Kidney tubule cell (primary cell): ENCODE measurements around the gene RTN1.
A peak's percentile ranks its signal among the peaks of the same experiment; 100 is the strongest.
"Not testable (repeated sequence)": the region's sequence is repeated elsewhere in the genome, so short reads cannot be mapped to it uniquely, and the experiment has no call there.

Experiments used
- DNase-seq: peaks from one replicate; pipeline ENCODE4 v3.0.0-alpha.2; 2018; ENCODE audit warnings: low spot score

The RTN1 gene

DNA sequence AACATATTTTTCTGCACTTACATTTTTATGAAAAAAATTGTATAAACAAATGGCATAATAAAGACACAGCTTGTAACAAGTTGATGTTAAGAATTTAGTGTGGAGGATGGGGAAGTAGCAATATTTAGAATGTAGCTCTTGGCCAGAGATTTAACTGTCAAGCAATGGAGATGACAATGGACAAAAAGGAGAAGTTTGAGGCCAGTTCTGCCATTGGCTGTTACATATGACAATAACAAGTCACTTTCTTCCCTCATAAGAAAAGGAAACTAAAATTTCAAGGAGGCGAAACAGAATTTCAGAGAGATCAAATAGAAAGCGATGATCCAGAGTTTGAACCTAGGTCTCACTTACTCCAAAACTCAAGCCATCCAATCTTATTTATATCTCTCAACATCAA is 171.1 kb downstream of the RTN1 start:
- DNase-seq, result no peak

DNA sequence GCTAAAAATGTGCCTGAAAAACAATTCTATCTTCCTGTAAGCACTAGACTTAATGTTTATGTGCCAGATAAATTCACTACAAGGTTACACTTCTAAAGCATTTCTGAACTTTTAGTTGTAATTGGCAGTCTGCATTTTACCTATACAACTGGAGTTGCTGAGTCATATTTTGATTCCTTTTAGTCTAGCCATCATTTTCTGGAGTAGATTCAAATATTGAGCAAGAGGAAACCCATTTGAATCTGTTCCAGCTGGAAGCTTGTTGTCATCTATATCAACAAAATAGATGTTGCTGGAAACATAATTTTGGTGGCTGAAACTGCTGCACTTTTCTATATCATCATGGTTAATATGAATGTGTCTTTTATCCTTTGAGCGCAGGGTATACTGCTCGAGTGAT is 171.8 kb downstream of the RTN1 start:
- DNase-seq, result peak; percentile 8

DNA sequence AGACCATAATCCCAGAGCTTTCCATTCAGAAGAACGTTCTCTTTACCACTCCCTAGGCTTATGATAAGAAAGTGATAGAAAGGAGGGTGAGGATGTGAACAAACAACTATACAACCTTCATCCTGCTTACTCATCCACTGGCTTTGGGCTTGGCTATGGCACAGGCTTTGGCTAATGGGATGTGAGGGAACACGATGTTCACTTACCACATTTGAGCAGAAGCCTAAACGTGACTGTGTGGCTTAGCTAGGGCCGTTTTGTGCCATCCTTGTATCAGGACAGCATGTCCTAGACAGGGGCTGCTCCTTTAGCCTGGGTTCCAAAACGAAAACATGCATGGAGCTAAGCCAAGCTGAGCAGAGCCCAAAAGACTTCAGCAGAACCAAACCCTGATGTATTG is 175.4 kb downstream of the RTN1 start:
- no peak for DNase-seq

DNA sequence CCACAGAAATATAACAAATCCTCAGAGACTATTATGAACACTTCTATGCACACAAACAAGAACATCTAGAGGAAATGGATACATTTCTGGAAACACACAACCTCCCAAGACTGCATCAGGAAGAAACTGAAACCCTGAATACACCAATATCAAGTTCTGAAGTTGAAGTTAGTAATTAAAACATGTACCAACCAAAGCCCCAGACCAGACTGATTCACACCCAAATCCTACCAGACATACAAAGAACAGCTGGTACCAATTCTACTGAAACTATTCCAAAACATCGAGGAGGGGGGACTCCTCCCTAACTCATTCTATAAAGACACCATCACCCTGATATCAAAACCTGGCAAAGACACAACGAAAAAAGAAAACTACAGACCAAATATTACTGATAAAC is 179.3 kb downstream of the RTN1 start:
- no peak for DNase-seq

DNA sequence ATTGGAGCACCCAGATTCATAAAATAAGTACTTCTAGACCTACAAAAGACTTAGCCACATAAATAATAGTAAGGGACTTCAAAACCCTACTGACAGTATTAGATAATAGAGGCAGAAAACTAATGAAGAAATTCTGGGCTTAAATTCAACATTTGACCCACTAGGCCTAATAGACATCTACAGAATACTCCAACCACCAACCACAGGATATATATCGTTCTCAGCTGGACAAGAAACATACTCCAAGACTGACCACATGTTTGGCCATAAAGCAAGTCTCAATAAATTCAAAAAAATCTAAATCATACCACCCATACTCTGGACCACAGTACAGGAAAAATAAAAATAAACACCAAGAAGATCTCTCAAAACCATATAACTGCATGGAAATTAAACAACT is 180.2 kb downstream of the RTN1 start:
- no peak for DNase-seq

DNA sequence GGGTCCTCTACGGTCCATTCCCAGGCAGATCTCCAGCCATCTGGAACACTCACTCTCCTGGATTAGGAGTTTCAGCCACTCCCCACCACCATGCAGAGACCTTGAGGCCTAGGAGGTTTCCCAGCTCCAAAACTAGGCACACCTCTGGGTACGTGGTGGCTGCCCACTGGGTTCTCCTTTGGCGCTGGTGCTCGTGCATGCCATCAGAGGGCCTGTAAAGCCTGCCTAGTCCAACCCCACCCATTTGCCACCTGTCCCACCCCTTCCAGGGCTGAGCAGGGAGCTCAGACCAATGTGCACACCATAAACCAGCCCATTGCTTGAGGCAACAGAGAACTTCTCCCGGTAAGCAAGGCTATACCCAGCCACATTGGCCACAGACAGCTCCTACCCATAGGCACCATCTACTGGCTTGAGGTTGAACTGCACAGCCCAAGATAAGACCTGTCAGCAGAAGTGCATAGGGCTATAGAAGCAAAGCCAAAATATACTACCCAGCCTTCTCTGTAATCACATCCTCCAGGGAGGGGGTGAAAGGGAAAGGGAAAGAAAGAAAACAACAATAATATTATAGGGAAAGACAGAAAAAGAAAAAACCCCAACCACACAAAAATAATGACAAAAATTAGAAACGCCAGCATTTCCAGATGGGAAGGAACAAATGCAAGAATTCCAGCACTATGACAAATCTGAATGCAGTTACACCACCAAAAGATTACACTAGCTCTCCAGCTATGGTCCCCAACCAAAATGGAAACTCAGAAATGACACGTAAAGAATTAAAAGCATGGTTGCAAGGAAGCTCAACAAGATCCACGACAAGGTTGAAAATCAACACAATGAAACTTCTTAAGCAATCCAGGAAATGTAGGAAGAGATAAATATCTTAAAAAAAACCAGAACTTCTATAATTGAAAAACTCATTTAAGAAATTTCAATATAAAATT is 182.1 kb downstream of the RTN1 start:
- peak; percentile 51 for DNase-seq

DNA sequence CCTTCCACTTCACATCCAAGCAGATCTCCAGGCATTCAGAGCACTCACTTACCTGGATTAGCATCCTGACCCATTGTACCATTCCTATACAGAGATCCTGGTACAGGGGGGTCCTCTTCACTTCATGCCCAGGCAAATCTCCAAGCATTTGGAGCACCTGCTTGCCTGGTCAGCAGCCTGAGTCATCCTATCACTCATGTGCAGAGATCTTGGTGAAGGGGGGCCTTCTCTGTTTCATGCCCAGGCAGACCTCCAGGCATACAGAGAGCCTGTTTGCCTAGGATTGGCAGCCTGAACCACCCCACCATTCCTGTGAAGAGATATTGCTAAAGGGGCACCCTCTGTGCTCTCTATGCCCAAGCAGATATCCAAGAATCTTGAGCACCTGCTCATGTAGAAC is 182.9 kb downstream of the RTN1 start:
- no peak for DNase-seq

DNA sequence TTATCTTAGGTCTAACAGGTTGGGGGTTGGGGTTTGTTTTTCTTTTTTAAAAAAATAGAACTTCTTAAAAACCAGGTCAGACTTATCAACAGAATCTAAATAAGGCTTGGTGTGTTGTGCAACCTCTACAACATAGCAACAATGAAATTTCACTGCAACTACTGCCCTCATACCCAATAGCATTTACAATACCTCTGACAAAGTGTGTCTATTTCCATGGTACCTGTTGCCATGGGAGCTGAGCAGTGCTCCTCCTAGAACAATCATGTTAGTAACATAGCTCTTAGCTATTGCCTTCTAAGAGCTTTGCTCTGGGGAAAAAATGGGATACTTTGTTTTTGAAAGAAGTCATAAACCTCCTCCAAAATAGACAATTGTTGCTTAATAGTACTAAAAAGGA is 190.7 kb downstream of the RTN1 start:
- no peak for DNase-seq

DNA sequence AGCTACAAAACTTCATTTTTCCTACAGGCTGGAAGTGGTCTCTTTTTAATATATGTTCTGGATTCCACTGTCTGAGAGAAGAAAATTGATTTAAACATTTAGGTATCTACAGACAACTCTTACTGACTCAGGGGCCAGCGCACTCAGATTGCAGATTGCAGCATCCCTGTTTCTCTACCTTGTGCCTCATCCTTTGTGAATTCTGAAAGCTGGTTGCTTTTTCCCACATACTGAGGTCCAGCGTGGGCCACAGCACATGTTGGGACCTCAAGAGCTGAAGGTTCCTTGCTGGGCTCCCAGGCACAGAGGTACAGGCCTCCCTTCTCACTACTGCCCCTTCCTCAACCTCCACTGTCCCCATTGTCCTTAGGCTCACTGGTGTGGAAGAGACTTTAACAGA is 192.2 kb downstream of the RTN1 start:
- DNase-seq, result no peak

DNA sequence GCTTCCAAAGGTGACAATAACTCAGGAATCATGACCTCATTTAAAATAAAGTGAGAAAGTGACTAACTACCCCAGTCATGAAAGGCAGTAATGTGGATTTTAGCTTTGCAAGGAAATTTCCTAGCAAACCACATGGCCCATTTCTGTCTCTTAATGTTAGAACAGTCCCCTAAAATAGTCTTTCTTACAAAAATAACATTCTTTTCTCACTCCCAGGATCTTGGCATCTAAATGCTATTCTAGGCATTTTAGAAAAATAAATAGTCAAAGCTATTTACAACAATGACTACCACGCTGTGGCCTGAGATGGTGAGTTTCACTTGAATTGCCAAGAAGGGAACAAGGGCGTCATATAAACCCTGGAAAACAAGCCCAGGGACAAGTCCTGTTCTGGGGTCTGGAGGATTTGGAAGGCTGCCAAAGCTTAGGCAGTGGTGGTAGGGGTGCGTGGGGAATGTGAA is 192.8 kb downstream of the RTN1 start:
- no peak for DNase-seq

DNA sequence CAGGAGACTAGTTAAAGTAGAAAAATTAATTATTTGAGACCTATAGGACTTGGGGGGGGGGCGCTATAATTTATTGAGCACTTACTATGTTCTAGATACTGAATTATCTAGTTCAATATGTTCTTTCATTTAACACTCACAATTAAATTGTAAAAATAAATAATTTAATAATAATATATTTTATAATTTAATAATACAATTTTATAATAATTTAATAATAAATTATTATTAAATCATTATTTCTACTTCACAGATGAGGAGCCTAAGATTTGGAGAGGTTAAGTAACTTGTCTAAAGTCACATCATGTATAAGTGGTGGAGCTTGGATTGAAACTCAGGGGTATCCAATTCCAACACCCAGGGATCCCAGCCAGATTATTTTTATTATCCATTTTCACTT is 195.2 kb downstream of the RTN1 start:
- no peak for DNase-seq

DNA sequence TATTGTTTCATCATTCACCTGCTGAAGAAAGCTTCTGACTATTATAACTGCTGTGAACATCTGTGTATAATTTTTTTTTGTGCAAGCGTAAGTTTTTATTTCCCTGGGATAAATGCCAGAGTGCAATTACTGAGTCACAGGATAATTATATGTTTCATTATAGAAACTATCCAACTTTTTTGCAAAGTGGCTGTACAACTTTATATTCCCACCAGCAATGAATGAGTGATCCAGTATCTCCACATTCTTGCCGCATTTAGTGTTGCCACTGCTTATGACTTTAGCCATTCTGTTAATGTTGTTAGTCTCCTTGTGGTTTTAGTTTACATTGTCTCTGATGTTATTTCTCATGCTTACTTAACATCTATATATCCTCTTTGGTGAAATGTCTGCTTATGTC is 205.8 kb downstream of the RTN1 start:
- DNase-seq, result no peak

DNA sequence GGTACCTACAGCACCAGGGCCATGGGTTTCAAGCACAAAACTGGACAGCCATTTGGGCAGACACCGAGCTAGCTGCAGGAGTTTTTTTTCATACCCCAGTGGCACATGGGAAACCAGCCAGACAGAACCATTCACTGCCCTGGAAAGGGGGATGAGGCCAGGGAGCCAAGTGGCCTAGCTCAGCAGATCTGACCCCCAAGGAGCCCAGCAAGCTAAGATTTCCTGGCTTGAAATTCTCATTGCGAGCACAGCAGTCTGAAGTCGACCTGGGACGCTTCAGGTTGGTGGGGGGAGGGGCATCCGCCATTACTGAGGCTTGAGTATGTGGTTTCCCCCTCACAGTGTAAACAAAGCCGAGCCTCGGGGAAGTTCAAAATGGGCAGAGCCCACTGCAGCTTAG is 212.8 kb downstream of the RTN1 start:
- no peak for DNase-seq

DNA sequence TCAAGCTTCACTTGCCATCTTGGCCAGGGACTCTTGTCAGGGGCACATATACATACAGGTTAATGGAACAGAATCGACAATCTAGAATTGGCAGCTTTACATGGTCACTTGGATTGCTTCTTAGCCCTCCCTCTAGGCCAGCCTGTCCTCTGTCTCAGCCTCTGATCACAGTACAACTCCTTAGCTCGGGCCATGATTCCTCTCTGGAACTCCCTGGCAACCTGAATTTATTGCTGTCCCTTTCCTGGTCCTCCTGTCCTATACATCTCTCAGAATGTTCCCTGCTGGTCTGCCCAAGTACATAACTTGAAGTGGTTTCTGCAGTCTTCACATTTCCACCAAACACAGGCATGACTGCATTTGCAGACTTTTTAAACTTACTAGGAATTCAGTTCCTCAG is 214.1 kb downstream of the RTN1 start:
- no peak for DNase-seq

DNA sequence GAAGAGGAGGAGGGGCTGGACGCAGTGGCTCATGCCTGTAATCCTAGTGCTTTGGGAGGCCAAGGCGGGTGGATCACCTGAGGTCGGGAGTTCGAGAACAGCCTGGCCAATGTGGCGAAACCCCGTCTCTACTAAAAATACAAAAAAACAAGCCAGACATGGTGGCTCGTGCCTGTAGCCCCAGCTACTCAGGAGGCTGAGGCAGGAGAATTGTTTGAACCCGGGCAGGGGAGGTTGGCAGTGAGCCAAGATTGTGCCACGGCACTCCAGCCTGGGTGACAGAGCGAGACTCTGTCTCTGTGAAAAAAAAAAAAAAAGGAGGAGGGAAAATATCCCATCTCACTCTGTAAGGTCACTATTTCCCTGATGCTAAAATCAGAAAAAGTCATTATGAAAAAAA is 216.4 kb downstream of the RTN1 start:
- not testable (repeated sequence) for DNase-seq

DNA sequence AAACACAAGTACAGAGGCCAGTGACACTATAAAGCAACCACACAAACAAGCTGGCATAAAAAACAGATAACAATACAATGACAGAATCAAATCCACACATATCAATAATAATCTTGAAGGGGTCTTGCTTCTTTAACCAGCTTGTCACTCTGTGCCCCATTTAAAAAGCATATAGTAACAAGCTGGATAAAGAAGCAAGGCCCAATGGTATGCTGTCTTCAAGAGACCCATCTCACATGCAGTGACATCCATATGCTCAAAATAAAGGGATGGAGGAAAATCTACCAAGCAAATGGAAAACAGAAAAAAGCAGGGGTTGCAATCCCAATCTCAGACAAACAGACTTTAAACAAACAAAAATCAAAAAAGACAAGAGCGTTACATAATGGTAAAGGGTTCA is 223.7 kb downstream of the RTN1 start:
- not testable (repeated sequence) for DNase-seq

DNA sequence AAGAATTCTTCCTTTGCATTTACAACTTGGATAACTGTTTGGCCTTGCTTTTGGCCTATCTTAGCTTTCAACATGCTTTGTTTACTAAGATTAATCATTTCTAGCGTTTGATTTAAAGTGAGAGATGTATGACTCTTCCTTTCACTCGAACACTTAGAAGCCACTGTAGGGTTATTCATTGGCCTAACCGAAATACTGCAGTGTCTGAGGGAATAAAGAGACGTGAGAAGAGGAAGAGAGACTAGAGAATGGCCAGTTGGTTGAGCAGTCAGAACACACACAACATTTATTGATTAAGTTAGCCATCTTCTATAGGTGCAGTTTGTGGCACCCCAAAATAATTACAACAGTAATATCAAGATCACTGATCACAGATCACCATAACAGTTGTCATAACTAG is 231.7 kb downstream of the RTN1 start:
- no peak for DNase-seq

DNA sequence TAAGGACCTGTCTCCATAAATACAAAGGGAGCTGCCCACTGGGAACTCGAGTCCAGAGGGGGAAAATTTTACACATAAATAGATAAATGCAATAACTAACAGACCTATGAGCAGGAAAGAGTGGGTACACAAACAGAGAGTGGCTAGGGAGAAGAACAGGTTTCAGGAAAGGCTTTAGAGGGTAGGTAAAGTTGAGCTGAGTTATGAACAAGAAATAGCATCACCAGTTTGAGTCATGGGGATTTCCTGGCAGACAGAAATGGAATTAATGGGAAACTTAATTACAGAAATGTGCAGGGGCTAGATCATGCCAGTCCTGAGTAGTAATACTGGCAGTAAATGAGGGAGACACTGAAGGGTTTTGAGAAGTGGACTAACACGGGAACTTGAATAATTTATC is 236.0 kb downstream of the RTN1 start:
- DNase-seq, result peak; percentile 41

DNA sequence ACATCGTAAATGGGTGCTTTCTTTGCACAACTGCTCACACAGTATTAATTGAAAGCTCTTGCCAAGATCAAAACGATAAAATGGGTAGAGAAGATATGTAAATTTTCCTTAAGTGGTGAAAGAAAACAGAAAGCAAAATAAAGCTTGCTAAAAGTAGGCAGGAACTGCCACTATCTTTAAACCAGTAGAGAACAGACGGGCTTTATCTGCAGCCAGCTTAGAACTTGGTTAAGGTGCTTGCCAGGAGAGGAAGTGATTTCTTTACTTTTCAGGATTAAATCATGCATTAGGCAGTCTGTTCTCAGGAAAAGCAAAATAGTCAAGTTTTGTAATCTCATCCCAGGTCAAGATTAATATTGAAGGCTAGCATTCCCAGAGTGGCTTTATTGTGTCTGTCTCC is 237.1 kb downstream of the RTN1 start:
- no peak for DNase-seq

DNA sequence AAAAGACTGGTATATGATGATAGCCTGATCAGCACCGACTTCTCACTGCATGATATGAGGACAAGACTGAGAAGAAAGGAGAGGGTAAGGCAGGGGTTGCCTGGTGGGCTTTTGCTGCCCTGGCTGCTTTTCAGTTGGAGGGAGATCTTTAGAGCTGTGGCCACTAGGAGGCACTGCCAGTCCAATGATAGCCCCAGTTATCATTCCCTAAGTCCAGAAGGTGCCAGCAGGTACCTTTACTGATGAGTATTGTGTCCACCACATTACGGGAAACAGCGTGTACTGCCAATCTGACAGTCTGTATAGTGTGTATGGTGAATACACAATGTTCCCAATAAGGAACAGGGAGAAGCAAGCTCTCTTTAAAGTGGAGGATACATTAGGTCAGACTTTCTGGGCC is 238.2 kb downstream of the RTN1 start:
- peak; percentile 46 for DNase-seq

DNA sequence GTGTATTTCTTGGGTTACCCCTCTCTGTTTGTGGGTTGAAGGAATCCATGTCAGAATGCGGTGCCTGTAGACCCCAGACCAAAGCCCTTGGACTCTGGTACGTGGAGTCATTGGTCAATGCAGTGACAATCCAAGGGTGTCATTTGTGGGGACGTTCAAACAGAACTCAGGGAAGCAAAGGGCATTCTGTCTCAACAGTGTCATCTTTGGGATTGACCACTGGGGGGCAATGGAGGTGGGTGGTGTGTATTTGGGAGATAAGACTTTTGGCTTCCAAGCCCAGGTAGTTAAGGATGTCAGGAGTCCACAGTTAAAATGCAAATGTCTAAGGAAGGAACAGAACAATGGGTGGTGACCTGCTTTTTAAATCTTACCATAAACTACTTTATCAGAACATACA is 239.3 kb downstream of the RTN1 start:
- peak; percentile 9 for DNase-seq

DNA sequence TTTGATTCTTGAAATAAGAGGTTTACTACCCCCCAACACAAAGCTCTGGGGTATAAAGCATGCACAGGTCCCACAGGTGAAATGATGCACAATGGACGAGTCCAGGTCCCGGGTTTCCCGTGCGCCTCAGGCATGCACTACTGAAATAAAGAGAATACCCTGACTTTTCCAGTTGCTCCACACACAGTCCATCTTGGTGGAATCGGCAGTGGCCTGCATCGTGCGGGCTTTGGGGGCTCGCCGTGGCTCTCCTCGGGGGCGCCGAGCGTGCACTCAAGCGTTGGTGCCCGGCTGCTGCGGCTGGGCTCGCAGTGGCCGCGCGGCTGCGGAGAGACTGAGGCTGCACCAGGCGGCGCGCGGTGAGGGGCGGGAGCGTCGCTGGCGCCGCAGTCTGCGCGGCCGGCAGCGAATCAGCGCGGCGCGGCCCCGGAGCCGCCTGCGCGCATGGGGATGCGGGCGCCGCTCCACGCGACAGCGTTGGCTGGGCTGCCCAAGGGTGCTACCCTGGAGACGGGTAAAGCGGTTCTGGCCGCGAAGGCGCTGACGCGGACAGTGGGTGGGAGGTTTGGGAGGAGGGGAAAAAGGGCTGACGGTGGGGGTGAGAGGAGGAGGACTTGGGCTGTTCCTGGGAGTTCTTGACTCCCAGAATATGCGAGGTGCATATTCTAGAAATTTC is 240.2 kb downstream of the RTN1 start:
- no peak for DNase-seq

DNA sequence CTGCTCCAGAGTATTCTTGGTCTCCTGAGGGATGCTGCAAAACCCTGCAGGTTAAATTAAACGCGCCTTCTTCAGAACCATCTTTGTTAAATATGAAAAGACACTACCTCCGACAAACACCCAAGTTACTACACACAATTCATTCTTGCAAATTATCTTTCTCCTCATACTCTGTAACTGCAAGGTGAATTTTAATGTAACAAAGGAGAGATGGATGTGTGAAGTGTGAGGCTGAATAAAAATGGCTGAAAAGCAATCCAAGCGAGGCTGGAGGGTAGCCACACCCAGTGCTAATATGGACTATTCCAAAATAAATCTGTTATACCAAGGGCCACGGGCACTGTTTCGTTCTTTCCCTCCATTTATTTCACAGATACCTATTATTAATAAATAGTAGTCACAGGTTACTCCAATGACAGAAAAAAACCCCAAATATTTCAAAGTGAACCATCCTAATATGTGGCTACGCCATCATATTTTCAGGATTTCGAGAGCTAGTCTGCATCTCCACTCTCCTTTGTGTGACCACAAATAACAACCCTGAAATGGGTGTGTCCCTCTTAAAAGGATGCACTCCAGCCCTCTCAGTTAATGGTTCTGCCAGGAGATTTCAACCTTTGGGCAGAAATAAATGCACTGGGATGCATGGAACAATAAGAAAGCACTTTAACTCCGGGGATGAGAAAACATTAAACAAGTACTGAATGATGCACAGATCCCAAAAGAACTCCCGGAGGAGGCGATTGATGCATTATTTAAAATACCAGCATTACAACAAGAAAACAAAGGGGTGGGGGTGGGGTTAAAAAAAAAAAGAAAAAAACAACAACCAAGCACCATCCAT is 240.9 kb downstream of the RTN1 start:
- DNase-seq, result no peak
